Measurements from ENCODE around the gene PBX3. TPM values are rescaled to one million over a fixed set of nuclear protein-coding genes. Genes with fewer than 3 reads are reported as not detected.

PBX3 gene
- total RNA-seq, 4 donors from 2014 or later = 18.0 to 33.5 (median 24.2) TPM

DNA sequence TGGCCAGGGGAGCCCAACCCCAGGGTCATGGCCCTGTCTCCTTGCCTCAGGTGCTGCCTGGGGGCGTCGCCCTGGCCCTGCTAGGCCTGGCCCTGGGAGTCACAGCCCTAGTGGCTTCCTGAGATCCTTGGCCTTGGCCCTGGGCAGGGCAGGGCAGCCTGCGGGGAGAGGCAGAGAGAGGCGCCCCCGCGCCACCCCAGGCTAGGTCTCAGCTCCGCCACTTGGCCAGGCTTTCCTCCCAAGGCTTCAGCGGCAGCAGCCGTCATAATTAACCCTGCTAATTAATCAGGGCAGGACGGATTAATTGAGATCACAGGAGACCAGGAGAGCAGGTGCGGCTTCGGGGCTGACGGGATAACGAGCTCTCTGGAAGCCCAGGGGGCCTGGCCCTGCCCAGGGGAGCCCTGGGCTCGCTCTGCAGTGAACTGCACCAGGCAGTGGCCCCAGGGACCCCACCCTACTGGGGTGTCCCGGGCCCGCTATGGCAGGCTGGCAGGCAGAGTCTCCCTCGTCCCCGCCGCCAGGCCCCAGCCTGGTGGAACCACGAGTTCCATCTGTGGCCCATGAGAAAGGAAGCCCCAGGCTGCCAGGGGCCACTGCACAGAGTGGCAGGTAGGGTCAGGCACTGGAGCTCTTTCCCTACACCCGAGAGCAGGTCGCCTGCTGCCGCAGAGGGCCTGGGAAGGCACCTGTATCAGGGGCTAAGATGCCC, 269.6 kb downstream of the PBX3 start:
- WGBS, 2 donors = 85 to 88% methylated on average over 5 of the region's 24 CpGs
- DNase-seq (ENCODE audit: low spot score in 2 of 2) = no peak
- no peak overlapping the region for H3K27ac ChIP-seq
- TF ChIP-seq, protein P1, sequence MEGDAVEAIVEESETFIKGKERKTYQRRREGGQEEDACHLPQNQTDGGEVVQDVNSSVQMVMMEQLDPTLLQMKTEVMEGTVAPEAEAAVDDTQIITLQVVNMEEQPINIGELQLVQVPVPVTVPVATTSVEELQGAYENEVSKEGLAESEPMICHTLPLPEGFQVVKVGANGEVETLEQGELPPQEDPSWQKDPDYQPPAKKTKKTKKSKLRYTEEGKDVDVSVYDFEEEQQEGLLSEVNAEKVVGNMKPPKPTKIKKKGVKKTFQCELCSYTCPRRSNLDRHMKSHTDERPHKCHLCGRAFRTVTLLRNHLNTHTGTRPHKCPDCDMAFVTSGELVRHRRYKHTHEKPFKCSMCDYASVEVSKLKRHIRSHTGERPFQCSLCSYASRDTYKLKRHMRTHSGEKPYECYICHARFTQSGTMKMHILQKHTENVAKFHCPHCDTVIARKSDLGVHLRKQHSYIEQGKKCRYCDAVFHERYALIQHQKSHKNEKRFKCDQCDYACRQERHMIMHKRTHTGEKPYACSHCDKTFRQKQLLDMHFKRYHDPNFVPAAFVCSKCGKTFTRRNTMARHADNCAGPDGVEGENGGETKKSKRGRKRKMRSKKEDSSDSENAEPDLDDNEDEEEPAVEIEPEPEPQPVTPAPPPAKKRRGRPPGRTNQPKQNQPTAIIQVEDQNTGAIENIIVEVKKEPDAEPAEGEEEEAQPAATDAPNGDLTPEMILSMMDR (IDR thresholded peaks at IDR 0.05) = no peak
- TF ChIP-seq POLR2A (IDR thresholded peaks at IDR 0.05) = no peak
- no peak for TF ChIP-seq EP300 (IDR thresholded peaks at IDR 0.05)
- no peaks in the 10 kb centered on the region for H3K4me1 ChIP-seq
- no peaks in the 10 kb centered on the region for H3K9me3 ChIP-seq
- H3K27me3 ChIP-seq = no peaks in the 10 kb centered on the region
- H3K36me3 ChIP-seq = no peaks in the 10 kb centered on the region
- H3K4me3 ChIP-seq = no peak overlapping the region

Other genes with a start within 250 kb of the PBX3 start
- 100 to 1,000 TPM in 1 of 4 donors, 10 to 100 TPM in 3; 61.4 to 111 (median 92.7) TPM for gene MAPKAP1, start 40.2 kb upstream of the PBX3 start, total RNA-seq